ENCODE results near the gene RWDD3. TPM values are rescaled to one million over a fixed set of nuclear protein-coding genes. Genes with fewer than 3 reads are reported as not detected.

RWDD3 gene
- total and polyA plus RNA-seq, 2 donors, result 19.0 to 41.3 TPM

DNA sequence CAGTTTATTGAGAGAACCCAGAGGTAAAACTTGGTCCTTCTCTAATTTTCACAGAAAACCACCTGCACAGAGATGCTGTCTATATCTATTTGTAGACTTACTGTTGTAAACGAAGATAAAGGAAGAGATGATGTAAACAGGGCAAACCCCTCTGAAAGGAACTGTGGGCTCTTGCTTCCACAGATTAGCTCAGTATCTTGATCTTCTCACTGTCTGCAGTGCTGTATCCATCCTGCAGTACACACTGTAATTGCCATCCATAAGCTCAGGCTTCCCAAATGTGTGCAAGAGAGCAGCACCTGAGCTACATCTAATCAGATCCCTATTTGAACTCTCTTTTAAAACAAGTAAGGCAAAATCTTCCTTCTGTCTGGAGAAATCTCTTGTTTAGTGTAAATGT lies 16.6 kb upstream of the RWDD3 start:
- Histone ChIP-seq H3K4me3 (ENCODE audit: low read depth, low read length) (no peak overlapping the region), H3K4me1 (ENCODE audit: insufficient read depth) (no peaks in the 10 kb centered on the region), H3K27ac (ENCODE audit: low read depth) (no peak overlapping the region), H3K36me3 (ENCODE audit: insufficient read depth) (no peaks in the 10 kb centered on the region)
- 54% methylated on average over 1 of the region's 1 CpG for WGBS
- no peak for DNase-seq (ENCODE audit: extremely low spot score)

DNA sequence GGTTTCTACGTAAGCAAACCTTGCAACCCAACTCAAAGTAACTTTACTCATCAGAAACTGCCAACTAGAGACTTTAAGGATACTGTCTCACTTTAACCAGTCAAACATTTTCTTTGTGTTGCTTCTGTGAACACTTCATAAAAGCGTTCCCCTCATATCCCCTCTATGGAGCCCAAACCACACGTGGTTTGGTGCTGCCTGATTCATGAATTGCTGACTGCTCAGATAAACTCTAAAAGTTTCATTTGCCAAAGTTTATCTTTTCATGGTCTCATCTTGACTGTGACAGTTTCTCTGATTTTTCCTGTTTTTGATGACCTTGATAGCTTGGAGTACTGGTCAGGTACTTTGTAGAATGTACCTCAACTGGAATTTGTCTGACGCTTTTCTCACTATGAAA lies 14.6 kb upstream of the RWDD3 start:
- WGBS, result 92% methylated on average over 4 of the region's 4 CpGs
- Histone ChIP-seq H3K4me1 (ENCODE audit: insufficient read depth) (no peaks in the 10 kb centered on the region), H3K36me3 (ENCODE audit: insufficient read depth) (no peaks in the 10 kb centered on the region), H3K27ac (ENCODE audit: low read depth) (no peak overlapping the region), H3K4me3 (ENCODE audit: low read depth, low read length) (no peak overlapping the region)
- DNase-seq (ENCODE audit: extremely low spot score), result no peak

DNA sequence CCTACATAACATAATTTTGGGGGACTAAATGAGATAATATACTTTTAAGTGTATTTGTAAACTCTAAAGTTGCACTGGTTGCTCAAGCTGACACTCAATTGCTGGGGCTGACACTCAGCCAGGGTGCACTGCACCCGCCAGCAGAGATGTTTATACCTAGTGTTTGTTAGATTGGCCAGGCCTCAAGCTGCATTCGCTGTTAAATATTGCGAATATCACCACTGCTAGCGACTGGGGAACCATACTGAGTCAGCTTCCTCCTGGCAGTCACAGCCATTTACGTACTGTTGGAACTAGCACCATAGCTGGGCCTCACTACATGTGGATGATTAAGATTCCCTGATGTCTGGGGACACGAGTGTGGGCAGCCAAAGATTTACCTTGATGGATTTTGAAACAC lies 12.7 kb upstream of the RWDD3 start:
- no peak for DNase-seq (ENCODE audit: extremely low spot score)
- 80% methylated on average over 6 of the region's 6 CpGs for WGBS
- Histone ChIP-seq H3K36me3 (ENCODE audit: insufficient read depth) (no peaks in the 10 kb centered on the region), H3K4me1 (ENCODE audit: insufficient read depth) (no peaks in the 10 kb centered on the region), H3K27ac (ENCODE audit: low read depth) (no peak overlapping the region), H3K4me3 (ENCODE audit: low read depth, low read length) (no peak overlapping the region)

DNA sequence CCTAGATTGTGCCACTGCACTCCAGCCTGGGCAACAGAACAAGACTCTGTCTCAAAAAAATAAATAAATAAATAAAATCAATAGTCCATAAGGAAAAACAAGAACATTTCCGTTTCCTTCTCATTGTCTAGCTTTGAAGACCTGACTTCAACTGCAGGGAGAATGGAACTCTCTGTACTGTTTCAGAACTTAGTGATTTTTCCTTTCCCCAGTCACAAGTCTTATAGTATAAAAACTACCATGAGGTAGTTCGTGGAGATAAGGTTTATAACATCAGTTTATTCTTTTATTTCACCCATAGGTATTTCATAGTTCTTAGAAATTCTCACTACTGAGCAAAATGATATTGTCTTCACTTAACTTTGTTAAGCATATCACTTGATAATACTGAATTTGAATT lies 11.4 kb upstream of the RWDD3 start:
- 89% methylated on average over 2 of the region's 2 CpGs for WGBS
- DNase-seq (ENCODE audit: extremely low spot score), result no peak
- Histone ChIP-seq H3K27ac (ENCODE audit: low read depth) (no peak overlapping the region), H3K36me3 (ENCODE audit: insufficient read depth) (no peaks in the 10 kb centered on the region), H3K4me3 (ENCODE audit: low read depth, low read length) (no peak overlapping the region), H3K4me1 (ENCODE audit: insufficient read depth) (no peaks in the 10 kb centered on the region)

DNA sequence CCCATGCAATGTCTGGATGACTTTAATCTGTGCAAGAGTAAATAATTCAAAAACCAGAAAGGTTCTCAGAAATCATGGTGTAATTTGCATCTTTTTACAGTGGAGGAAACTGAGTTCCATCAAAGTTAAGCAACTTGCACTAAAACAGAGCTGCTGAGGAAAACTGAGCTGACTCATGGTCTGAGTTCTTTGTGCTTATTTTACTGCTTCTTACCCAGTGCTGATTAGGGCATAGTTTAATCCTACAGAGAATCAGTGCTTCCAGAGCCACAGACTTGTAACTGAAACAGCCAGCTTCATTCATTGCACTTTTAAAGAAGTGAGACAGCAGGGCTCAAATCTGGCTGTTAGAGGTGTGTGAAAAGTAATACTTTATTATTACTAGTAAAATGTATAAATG lies 10.9 kb upstream of the RWDD3 start:
- no peak overlapping the region for H3K4me3 ChIP-seq (ENCODE audit: low read depth, low read length)
- H3K36me3 ChIP-seq (ENCODE audit: insufficient read depth), result no peaks in the 10 kb centered on the region
- H3K27ac ChIP-seq (ENCODE audit: low read depth), result no peak overlapping the region
- no peaks in the 10 kb centered on the region for H3K4me1 ChIP-seq (ENCODE audit: insufficient read depth)
- no peak for DNase-seq (ENCODE audit: extremely low spot score)

DNA sequence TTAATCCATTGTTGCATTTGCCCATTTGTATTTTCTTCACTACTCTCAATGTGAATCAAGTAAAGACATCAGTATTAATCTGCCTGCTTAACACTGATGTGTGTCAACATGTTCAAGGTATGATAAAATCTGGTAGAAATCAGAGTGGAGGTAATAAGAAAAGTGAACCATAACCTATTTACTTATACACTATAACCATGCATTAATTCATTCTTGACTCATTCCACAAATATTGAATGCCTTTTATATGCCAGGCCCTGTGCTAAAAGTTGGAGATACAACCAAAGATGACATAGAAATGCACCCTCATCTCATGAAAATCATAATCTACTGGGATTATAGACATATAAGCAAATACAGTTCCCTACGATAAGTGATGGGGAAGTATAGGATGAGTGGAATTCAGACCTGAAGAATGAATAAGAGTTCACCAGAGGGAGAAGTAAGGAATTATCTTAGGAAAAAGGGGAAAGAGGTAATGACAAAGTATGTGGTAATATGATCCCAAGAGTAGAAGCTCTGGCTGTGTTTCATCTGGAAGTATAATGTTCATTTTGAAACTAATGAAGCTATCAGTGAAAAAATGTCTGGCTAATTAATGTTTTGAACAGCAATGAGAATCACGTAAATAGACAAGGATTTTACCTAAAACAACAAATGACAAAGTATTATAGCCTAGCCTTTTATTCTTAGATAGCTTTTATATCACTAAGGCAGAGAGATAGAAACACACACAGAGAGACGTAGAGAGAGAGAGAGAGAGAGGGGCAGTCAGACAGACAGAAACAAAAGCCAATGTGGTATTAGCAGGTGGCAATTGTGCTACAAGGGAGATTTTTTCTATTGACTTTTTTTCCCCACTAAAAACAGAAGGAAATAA lies 7.0 kb upstream of the RWDD3 start:
- no peak for DNase-seq (ENCODE audit: extremely low spot score)
- H3K27ac ChIP-seq (ENCODE audit: low read depth), result no peak overlapping the region
- no peaks in the 10 kb centered on the region for H3K4me1 ChIP-seq (ENCODE audit: insufficient read depth)
- H3K36me3 ChIP-seq (ENCODE audit: insufficient read depth), result no peaks in the 10 kb centered on the region
- WGBS, result 73% methylated on average over 3 of the region's 3 CpGs
- no peak overlapping the region for H3K4me3 ChIP-seq (ENCODE audit: low read depth, low read length)

DNA sequence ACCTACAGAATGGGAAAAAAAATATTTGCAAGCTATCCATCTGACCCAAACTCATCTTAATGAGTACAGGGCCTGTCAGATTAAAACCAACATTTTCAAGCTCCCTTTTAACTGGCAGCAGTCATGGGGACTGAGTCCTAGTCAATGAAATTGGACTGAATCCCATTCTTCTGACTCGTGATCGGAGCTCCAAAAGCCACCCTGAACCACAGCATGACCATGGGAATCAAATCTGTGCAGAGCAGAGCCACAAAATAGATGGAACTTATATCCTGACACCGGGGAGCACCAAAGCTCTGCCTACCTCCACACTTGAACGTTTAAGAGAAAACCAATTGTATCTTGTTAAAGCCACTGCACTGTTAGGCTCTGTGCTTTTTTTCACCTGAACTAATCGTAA lies 5.0 kb upstream of the RWDD3 start:
- Histone ChIP-seq H3K4me1 (ENCODE audit: insufficient read depth) (no peaks in the 10 kb centered on the region), H3K36me3 (ENCODE audit: insufficient read depth) (no peaks in the 10 kb centered on the region), H3K4me3 (ENCODE audit: low read depth, low read length) (no peak overlapping the region), H3K27ac (ENCODE audit: low read depth) (no peak overlapping the region)
- 87% methylated on average over 5 of the region's 5 CpGs for WGBS
- no peak for DNase-seq (ENCODE audit: extremely low spot score)

DNA sequence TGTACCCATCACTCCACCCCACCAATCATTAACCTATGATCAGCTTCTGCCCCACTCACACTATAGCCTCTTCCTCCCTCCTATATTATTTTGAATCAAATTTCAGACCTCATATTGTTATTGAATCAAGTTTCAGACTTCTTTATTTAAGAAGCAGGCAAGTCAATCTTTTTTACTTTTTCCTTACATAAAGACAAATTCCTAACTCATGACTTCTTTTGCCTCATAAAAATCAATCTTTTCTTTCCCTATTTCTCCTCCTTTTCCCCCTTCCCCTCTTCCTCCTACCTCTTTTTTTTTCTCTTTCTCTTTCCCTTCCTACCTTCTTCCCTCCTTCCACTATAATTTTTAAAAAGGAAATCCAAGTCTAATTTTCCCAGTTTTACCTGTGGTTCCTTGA lies 4.3 kb upstream of the RWDD3 start:
- DNase-seq (ENCODE audit: extremely low spot score), result no peak
- Histone ChIP-seq H3K27ac (ENCODE audit: low read depth) (no peak overlapping the region), H3K36me3 (ENCODE audit: insufficient read depth) (no peaks in the 10 kb centered on the region), H3K4me1 (ENCODE audit: insufficient read depth) (no peaks in the 10 kb centered on the region), H3K4me3 (ENCODE audit: low read depth, low read length) (no peak overlapping the region)

DNA sequence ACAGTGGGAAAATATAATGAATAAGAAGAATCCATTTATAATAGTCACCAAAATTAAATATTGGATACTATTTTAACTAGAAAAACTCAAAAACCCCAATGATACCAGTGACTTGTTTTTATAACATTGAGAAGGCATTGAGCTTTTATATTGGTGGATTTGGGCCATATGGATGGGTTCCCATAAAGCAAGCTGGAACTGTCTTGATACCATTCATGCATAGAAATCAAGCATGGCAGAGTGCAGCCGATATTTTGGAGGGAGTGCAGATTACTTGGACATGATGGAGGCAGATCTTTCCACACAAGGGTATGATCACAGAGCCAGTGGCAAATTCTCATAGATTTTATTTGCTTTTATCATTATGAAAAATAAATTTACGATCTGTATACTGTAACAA lies 3.8 kb upstream of the RWDD3 start:
- Histone ChIP-seq H3K4me1 (ENCODE audit: insufficient read depth) (no peaks in the 10 kb centered on the region), H3K27ac (ENCODE audit: low read depth) (no peak overlapping the region), H3K4me3 (ENCODE audit: low read depth, low read length) (no peak overlapping the region), H3K36me3 (ENCODE audit: insufficient read depth) (no peaks in the 10 kb centered on the region)
- 68% methylated on average over 2 of the region's 2 CpGs for WGBS
- DNase-seq (ENCODE audit: extremely low spot score), result no peak

DNA sequence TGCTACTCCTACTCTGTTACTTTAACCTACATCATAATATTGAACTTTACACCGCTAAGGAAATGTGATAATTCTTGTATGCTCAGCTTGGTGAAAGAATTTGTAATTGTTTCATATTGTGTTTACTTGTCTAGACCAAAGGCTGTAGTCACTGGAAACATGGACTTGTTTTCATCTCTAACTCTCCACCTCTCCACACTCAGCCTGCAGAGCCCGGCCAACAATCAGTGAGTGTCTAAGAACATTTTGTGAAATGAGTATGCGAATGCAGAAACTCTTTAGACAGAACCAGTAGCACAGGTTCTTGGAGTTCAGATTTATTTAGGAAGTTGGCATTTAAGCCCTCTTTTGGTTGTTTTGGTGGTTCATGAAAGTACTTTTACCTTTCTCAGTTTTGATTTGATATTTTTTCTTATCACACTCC lies 3.2 kb upstream of the RWDD3 start:
- Histone ChIP-seq H3K4me3 (ENCODE audit: low read depth, low read length) (no peak overlapping the region), H3K27ac (ENCODE audit: low read depth) (no peak overlapping the region), H3K4me1 (ENCODE audit: insufficient read depth) (no peaks in the 10 kb centered on the region), H3K36me3 (ENCODE audit: insufficient read depth) (no peaks in the 10 kb centered on the region)
- 78% methylated on average over 3 of the region's 3 CpGs for WGBS
- DNase-seq (ENCODE audit: extremely low spot score), result no peak

DNA sequence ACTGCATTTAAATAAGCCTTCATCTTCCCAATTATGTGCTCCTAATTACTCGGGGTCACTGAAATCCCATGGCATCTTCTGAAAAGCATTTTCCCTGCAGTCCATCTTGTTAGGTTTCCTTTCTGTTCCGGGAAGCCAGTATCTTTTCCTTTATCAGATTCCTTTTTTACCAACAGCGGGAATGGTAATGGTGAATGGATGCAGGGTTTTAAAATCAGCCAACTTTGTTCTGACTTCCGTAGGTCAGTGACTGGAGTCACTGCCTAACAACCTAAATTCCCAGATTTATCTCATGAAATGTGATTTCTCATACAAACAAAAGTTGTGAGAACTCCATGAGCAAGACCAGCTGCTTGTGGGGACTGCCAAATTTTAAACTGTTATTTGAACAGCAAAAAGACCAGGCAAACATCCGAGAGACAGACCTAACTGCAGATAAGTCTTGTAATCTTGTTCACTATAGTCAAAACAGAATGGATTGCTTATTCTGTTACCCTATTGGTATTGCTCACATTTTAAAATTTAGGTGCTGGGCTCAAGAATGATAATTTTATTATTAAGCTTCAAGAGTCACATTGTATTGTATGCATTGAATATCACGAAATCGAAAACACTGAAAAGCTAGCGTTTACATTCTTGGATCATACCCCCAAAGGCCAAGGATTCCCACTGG lies 1.2 kb upstream of the RWDD3 start:
- Histone ChIP-seq H3K4me3 (ENCODE audit: low read depth, low read length) (peak overlapping the region; percentile 92), H3K36me3 (ENCODE audit: insufficient read depth) (no peaks in the 10 kb centered on the region), H3K27ac (ENCODE audit: low read depth) (peak overlapping the region; percentile 53), H3K4me1 (ENCODE audit: insufficient read depth) (no peaks in the 10 kb centered on the region)
- no peak for DNase-seq (ENCODE audit: extremely low spot score)
- WGBS, result 14% methylated on average over 8 of the region's 8 CpGs

DNA sequence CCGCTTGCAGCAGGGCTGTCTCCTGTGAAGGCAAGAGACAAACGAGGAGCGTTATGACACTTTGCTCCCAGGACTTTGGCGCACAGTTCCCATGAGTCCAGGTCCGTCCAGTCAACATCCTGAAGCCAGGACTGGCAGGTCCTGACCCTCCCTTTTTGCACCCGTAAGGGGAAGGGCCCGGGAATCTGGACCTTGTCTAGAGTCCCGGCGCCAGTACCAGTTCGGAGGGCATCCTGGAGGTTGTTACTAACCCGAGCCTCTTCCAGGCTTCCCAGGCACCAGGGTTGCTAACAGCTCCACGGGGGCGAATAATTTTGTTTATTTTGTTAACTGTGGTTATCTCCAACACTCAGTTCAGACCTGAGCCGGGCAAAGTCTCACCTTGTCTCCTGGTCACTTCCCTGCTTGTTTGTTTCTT lies 682 bp upstream of the RWDD3 start:
- 6% methylated on average over 14 of the region's 14 CpGs for WGBS
- no peak for DNase-seq (ENCODE audit: extremely low spot score)
- Histone ChIP-seq H3K4me1 (ENCODE audit: insufficient read depth) (no peaks in the 10 kb centered on the region), H3K27ac (ENCODE audit: low read depth) (peak overlapping the region; percentile 70), H3K4me3 (ENCODE audit: low read depth, low read length) (peak overlapping the region; percentile 92), H3K36me3 (ENCODE audit: insufficient read depth) (no peaks in the 10 kb centered on the region)

DNA sequence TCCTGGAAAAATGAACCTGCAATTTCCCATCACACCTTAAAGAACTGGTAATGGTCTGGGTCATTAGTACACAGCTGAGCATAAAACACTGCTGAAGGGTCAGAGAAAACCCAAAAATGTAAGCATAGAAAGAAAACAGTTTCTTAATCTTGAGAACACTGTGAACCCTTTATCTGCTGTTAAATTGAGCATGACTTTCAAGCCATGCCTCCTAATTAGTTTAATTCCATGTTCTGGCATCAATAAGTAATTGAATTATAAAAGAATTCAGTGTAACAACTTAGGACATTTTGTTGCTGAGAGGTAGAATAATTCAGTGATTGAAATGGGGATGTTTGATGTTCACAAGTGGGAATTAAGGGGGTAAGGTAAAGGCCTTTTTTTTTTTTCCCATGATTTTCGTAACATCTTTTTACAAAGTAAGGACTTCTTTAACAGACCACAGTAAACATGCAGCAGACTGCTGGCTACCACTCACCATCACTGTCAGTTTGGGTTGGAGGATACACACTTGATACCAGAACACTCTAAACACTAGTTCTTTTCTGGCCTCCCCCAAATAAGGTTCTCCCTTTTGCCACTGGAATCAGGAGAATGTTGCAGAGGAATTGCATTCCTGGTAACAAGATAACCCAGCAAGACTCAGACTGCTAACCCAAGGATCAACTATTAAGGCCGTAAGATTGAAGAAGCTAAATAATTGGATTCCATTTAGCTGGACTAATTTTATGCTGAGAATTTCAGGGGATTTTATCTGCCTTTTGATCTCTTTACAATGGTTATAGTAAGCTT lies 3.0 kb downstream of the RWDD3 start:
- H3K27ac ChIP-seq (ENCODE audit: low read depth), result no peak overlapping the region
- 53% methylated on average over 2 of the region's 2 CpGs for WGBS
- DNase-seq (ENCODE audit: extremely low spot score), result no peak
- H3K4me3 ChIP-seq (ENCODE audit: low read depth, low read length), result no peak overlapping the region
- H3K4me1 ChIP-seq (ENCODE audit: insufficient read depth), result no peaks in the 10 kb centered on the region
- H3K36me3 ChIP-seq (ENCODE audit: insufficient read depth), result no peaks in the 10 kb centered on the region
